H1 (cell line): ENCODE results near the gene SHH. TPM values are rescaled to one million over a fixed set of nuclear protein-coding genes. Genes with fewer than 3 reads are reported as not detected.

Source experiments
- EZH2 ChIP-seq: fragments of 200-600 bp; sonication (generic); IDR thresholded peaks from 2 replicates; pipeline ENCODE4 v1.7.1; 2012; ENCODE audit warnings: low read depth, mild to moderate bottlenecking, moderate library complexity, low read length, inconsistent platforms; ENCODE audit not compliant: severe bottlenecking
- SIN3A ChIP-seq, 2 experiments: IDR thresholded peaks in 1 of 2; conservative IDR thresholded peaks in 1 of 2; 2 replicates each; pipeline ENCODE4 v1.6.1; 2011 to 2012; ENCODE audit warnings: low read length in 2 of 2, improper control_type of control experiment in 1 of 2, low read depth in 1 of 2, mild to moderate bottlenecking in 1 of 2
- polyA plus RNA-seq, 7 experiments: library from polyadenylated mRNA; depleted of rRNA in 3 of 7; stranded (reverse) in 5 of 7; unstranded in 2 of 7; fragments of >200 nt in 5 of 7; fragments of 200-250 nt in 2 of 7; gene quantifications; 1 replicate in 5 of 7; 2 replicates in 1 of 7; 4 replicates in 1 of 7; pipeline versions ENCODE4 v1.2.1 to v1.2.3, GENCODE V29; 2011 to 2013; ENCODE audit warnings: missing spikeins in 2 of 7, mixed read lengths in 2 of 7
- total RNA-seq: library from RNA; stranded (reverse); fragmentation: NEBNext Ultra II Directional; extraction: Animal tissue kit (Norgen Biotek cat#: 25700); gene quantifications from 2 replicates; pipeline ENCODE4 v1.2.1, GENCODE V29; 2021
- TF ChIP-seq, protein P1 (sequence below): fragments of 300-600 bp; sonication (generic); IDR thresholded peaks from 2 replicates; pipeline ENCODE4 v1.7.1; 2012; ENCODE audit warnings: low read length, moderate library complexity, mild to moderate bottlenecking, inconsistent platforms; ENCODE audit not compliant: insufficient replicate concordance

SHH gene
- total and polyA plus RNA-seq, 2 of the 8 experiments (the other 6 are each of a cell fraction or from before 2014, with no cell fraction given): not detected

DNA sequence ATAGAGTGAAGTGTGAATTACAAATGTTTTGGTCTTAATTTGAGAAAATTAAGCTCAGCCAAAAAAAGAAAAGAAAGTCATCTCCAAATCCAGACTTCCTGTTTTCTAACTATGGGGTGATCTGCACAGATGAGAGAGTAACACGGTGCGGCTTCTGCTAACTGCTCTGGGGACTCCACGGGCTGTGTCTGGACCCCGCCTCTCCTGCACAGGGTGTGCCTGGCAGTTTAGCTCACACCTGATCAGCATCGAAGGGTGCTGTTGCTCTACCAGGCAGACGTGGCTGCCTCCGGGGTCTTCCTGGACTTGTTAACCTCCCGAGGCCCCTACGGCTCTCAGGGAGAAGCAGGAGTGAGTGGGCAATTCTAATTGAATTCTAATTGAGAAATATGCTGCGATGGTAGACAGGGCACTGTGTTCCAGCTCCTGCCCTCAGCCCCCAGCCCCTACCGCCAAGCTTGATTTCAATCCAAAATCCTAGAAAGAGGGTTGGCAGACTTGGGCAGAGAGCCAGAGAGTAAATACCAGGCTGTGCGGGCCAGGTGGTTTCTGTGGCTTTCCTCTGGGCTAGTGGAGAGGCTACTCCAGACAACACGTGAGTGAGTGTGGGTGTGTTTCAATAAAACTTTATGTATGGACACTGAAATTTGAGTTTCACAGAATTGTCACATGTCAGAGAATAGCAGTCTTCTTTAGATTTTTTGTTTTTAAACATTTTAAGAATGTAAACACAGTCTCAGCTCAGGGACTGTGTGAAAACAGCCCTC is 13.4 kb downstream of the SHH start (continued):
- TF ChIP-seq, protein P1, sequence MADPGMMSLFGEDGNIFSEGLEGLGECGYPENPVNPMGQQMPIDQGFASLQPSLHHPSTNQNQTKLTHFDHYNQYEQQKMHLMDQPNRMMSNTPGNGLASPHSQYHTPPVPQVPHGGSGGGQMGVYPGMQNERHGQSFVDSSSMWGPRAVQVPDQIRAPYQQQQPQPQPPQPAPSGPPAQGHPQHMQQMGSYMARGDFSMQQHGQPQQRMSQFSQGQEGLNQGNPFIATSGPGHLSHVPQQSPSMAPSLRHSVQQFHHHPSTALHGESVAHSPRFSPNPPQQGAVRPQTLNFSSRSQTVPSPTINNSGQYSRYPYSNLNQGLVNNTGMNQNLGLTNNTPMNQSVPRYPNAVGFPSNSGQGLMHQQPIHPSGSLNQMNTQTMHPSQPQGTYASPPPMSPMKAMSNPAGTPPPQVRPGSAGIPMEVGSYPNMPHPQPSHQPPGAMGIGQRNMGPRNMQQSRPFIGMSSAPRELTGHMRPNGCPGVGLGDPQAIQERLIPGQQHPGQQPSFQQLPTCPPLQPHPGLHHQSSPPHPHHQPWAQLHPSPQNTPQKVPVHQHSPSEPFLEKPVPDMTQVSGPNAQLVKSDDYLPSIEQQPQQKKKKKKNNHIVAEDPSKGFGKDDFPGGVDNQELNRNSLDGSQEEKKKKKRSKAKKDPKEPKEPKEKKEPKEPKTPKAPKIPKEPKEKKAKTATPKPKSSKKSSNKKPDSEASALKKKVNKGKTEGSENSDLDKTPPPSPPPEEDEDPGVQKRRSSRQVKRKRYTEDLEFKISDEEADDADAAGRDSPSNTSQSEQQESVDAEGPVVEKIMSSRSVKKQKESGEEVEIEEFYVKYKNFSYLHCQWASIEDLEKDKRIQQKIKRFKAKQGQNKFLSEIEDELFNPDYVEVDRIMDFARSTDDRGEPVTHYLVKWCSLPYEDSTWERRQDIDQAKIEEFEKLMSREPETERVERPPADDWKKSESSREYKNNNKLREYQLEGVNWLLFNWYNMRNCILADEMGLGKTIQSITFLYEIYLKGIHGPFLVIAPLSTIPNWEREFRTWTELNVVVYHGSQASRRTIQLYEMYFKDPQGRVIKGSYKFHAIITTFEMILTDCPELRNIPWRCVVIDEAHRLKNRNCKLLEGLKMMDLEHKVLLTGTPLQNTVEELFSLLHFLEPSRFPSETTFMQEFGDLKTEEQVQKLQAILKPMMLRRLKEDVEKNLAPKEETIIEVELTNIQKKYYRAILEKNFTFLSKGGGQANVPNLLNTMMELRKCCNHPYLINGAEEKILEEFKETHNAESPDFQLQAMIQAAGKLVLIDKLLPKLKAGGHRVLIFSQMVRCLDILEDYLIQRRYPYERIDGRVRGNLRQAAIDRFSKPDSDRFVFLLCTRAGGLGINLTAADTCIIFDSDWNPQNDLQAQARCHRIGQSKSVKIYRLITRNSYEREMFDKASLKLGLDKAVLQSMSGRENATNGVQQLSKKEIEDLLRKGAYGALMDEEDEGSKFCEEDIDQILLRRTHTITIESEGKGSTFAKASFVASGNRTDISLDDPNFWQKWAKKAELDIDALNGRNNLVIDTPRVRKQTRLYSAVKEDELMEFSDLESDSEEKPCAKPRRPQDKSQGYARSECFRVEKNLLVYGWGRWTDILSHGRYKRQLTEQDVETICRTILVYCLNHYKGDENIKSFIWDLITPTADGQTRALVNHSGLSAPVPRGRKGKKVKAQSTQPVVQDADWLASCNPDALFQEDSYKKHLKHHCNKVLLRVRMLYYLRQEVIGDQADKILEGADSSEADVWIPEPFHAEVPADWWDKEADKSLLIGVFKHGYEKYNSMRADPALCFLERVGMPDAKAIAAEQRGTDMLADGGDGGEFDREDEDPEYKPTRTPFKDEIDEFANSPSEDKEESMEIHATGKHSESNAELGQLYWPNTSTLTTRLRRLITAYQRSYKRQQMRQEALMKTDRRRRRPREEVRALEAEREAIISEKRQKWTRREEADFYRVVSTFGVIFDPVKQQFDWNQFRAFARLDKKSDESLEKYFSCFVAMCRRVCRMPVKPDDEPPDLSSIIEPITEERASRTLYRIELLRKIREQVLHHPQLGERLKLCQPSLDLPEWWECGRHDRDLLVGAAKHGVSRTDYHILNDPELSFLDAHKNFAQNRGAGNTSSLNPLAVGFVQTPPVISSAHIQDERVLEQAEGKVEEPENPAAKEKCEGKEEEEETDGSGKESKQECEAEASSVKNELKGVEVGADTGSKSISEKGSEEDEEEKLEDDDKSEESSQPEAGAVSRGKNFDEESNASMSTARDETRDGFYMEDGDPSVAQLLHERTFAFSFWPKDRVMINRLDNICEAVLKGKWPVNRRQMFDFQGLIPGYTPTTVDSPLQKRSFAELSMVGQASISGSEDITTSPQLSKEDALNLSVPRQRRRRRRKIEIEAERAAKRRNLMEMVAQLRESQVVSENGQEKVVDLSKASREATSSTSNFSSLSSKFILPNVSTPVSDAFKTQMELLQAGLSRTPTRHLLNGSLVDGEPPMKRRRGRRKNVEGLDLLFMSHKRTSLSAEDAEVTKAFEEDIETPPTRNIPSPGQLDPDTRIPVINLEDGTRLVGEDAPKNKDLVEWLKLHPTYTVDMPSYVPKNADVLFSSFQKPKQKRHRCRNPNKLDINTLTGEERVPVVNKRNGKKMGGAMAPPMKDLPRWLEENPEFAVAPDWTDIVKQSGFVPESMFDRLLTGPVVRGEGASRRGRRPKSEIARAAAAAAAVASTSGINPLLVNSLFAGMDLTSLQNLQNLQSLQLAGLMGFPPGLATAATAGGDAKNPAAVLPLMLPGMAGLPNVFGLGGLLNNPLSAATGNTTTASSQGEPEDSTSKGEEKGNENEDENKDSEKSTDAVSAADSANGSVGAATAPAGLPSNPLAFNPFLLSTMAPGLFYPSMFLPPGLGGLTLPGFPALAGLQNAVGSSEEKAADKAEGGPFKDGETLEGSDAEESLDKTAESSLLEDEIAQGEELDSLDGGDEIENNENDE: no peak
- TF ChIP-seq EZH2 (peak; percentile 3), SIN3A (conservative IDR thresholded peaks at IDR 0.05 in 1 of 2, IDR thresholded peaks at IDR 0.05 in 1 of 2; ENCODE audit: low read depth in 1 of 2, low read length in 2 of 2) (no peak)
